ENCODE data around the gene S100PBP. TPM values are rescaled to one million over a fixed set of nuclear protein-coding genes. Genes with fewer than 3 reads are reported as not detected.

The S100PBP gene
- total and polyA plus RNA-seq, 8 donors: 2.9 to 253 (median 19.8) TPM

DNA sequence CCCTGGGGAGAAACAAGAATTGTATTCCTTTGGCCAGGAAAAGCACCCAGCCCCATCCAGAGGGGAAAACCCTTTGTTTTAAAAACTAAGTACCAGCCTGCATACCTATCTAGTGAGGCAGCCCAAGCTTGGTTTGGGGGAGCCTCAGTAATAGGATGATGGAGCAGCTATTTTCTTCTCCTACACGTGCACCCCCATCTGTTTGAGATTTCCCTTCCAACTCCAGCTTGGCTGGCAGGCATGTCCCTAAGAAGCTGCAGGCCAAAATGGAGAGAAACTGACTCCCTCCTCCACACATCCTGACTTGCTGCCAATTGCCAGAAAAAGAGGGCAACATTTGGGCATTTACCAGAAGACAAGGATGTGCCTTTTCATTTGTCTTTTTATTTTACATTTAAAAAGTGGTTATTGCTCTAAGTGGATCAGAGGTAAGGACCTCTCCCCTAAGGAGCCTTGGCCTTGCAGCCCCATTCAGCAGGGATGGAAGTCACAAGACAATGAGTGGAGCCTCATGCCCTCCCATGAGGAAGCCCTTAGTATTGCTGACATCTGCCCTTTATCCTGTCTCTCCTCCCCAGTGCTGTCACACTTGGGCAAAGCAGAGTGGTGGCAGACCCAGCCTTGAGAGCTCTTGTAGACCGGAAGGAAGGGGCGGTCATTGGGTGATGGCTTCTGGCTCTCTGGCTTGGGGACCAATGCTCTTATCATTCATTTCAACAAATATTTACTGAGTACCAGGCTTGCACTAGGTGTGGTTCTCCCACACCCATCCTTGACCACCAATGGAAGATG lies 44.6 kb downstream of the S100PBP start:
- H3K27ac ChIP-seq: no peak overlapping the region
- no peak for DNase-seq
- no peak overlapping the region for H3K4me3 ChIP-seq
- H3K36me3 ChIP-seq: peaks cover 9 to 65% (median 55%) of the 10 kb centered on the region in 4 donors
- intact Hi-C loops (cut with DNase I; ENCODE audit: low total_unique reads): no loop called here
- H3K9me3 ChIP-seq: no peaks in the 10 kb centered on the region
- H3K27me3 ChIP-seq: no peaks in the 10 kb centered on the region
- peaks cover 0 to 20% (median 12%) of the 10 kb centered on the region in 4 donors for H3K4me1 ChIP-seq
- TF ChIP-seq CTCF (IDR thresholded peaks at IDR 0.05) (no peak), POLR2AphosphoS5 (IDR thresholded peaks at IDR 0.05) (no peak), EP300 (IDR thresholded peaks at IDR 0.05) (no peak), POLR2A (IDR thresholded peaks at IDR 0.05) (no peak)
- 71 to 84% (median 78%) methylated on average over 3 of the region's 3 CpGs for WGBS, 5 donors

DNA sequence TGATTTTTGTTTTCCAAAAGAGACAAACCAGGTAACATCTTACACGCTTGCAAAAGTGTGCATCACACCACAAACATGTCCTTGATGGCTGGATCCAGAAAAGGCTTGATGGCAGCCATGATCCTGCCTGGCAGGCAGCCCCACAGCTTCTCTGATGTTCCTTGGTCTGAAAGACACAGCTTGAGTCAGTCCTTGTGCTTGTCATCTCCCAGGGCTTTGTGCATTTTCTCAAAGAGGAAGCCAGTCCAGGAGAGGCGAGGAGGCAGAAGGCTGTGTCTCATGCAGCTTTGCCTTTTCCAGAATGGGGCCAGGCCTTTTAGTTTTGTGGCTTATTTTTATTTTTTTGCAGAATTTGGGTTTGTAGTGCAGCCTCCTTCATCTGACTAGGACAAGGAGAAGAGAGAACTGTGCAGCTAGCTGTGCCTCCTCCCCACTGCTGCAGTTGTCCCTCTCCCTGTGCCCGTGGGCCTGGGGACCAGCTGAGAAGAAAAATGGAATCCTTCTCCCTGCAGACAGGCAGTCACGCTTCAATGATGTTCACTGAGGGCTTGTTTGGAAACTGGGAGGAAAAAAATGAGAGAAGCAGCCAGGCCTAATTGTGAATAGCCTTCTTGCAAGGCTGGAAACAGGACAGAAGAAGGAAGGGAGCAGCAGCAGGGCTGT lies 45.9 kb downstream of the S100PBP start:
- TF ChIP-seq EP300 (IDR thresholded peaks at IDR 0.05): no peak
- TF ChIP-seq POLR2AphosphoS5 (IDR thresholded peaks at IDR 0.05): no peak
- TF ChIP-seq CTCF (IDR thresholded peaks at IDR 0.05): no peak
- TF ChIP-seq POLR2A (IDR thresholded peaks at IDR 0.05): no peak
- DNase-seq: no peak
- Histone ChIP-seq H3K4me1 (peaks cover 0 to 20% (median 12%) of the 10 kb centered on the region in 4 donors), H3K27me3 (no peaks in the 10 kb centered on the region), H3K36me3 (peaks cover 3 to 56% (median 51%) of the 10 kb centered on the region in 4 donors), H3K4me3 (no peak overlapping the region), H3K27ac (no peak overlapping the region), H3K9me3 (no peaks in the 10 kb centered on the region)
- WGBS, 5 donors: 94 to 97% (median 94%) methylated on average over 4 of the region's 4 CpGs
- intact Hi-C loops (cut with DNase I; ENCODE audit: low total_unique reads): no loop called here

GRCh38 chr1:32863881-32864245 lies 46.4 kb downstream of the S100PBP start:
- H3K27ac ChIP-seq: no peak overlapping the region
- TF ChIP-seq EP300 (IDR thresholded peaks at IDR 0.05) (no peak), POLR2AphosphoS5 (IDR thresholded peaks at IDR 0.05) (no peak), POLR2A (IDR thresholded peaks at IDR 0.05) (no peak), CTCF (IDR thresholded peaks at IDR 0.05) (no peak)
- 84 to 100% (median 92%) methylated on average over 1 of the region's 1 CpG for WGBS, 5 donors
- H3K27me3 ChIP-seq: no peaks in the 10 kb centered on the region
- DNase-seq: no peak
- H3K36me3 ChIP-seq: peaks cover 0 to 61% (median 47%) of the 10 kb centered on the region in 4 donors
- H3K9me3 ChIP-seq: no peaks in the 10 kb centered on the region
- H3K4me1 ChIP-seq: peaks cover 0 to 20% (median 12%) of the 10 kb centered on the region in 4 donors
- no peak overlapping the region for H3K4me3 ChIP-seq
- intact Hi-C loops (cut with DNase I; ENCODE audit: low total_unique reads): no loop called here

DNA sequence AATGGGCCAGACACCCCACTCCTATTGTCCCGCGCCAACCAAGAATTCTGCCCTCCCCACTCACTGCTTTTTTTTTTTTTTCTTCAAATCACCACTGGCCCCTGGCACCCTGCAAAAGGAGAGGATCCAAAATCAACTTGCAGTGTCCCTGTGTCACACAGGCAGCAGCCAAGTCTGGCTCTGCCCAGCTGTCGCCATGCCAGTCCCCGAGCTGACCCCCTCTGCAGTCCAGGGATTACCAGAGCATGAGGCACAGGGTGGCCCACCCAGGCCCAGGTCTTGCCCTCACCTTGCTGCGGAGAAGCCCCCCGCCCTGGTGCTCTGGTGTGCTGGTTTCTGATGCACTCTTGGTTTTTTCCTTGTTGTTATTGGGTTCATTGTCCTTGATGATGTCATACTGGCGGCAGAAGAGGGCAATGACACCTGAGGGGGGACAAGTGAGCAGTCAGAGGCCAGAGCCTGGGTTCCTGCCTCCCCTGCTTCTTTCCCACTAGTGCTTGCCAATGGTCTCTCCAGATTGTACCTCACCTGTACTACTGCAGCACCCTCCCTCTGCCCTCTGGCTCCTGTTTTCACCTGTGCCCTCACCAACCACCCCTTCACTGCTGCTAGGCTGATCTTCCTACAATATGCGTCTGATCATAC lies 47.0 kb downstream of the S100PBP start:
- TF ChIP-seq CTCF (IDR thresholded peaks at IDR 0.05): no peak
- TF ChIP-seq POLR2A (IDR thresholded peaks at IDR 0.05): no peak
- TF ChIP-seq POLR2AphosphoS5 (IDR thresholded peaks at IDR 0.05): no peak
- no peak for TF ChIP-seq EP300 (IDR thresholded peaks at IDR 0.05)
- intact Hi-C loops (cut with DNase I; ENCODE audit: low total_unique reads): no loop called here
- 95 to 98% (median 96%) methylated on average over 8 of the region's 8 CpGs for WGBS, 5 donors

More for the DNA sequence above, 47.0 kb downstream of the S100PBP start:
- Histone ChIP-seq H3K27me3 (peaks cover 0 to 1% (median 0%) of the 10 kb centered on the region in 3 donors), H3K36me3 (peaks cover 0 to 58% (median 46%) of the 10 kb centered on the region in 4 donors), H3K4me3 (no peak overlapping the region), H3K4me1 (peaks cover 0 to 23% (median 12%) of the 10 kb centered on the region in 4 donors), H3K27ac (no peak overlapping the region), H3K9me3 (no peaks in the 10 kb centered on the region)
- DNase-seq: no peak

Measured in stomach (tissue), 9 donors.